Skeletal muscle cell (primary cell): ENCODE results near the gene GDPD5.

Experiments
- DNase-seq: peaks from one replicate; pipeline ENCODE4 v3.0.0-alpha.2; 2010; ENCODE audit warnings: low read depth
- H3K4me3 ChIP-seq: 2 replicates; pipeline ENCODE4 v1.5.1; 2011; ENCODE audit warnings: low read depth, mild to moderate bottlenecking, control low read depth, low read length, moderate library complexity

Gene GDPD5

GRCh38 chr11:75389276-75389605 lies 136.5 kb downstream of the GDPD5 start:
- no peak overlapping the region for H3K4me3 ChIP-seq
- DNase-seq, result no peak

GRCh38 chr11:75388386-75389275 lies 137.1 kb downstream of the GDPD5 start:
- H3K4me3 ChIP-seq, result no peak overlapping the region
- DNase-seq, result no peak

GRCh38 chr11:75387736-75388294 lies 137.9 kb downstream of the GDPD5 start:
- no peak for DNase-seq
- H3K4me3 ChIP-seq, result no peak overlapping the region

- no peak for DNase-seq
- no peak overlapping the region for H3K4me3 ChIP-seq
Measured at GRCh38 chr11:75386942-75387630, 138.7 kb downstream of the GDPD5 start.
